Sciatic nerve (tissue), 2 donors: ENCODE measurements around the gene AACS. TPM values are rescaled to one million over a fixed set of nuclear protein-coding genes. Genes with fewer than 3 reads are reported as not detected.
"Not testable (repeated sequence)": the region's sequence is repeated elsewhere in the genome, so short reads cannot be mapped to it uniquely, and the experiment has no call there.

Source experiments
- ATAC-seq: fragments of 200-7000 bp; cut with Tn5 transposase; one replicate; pipeline ENCODE4 v1.9.1; 2020; ENCODE audit warnings: mild to moderate bottlenecking, moderate library complexity
- DNase-seq: peaks from one replicate; pipeline ENCODE4 v3.0.0-alpha.2; 2020; ENCODE audit warnings: low spot score
- intact Hi-C: fragments of 100-400 bp; cut with DNase I; formaldehyde crosslinking; loops from one replicate; pipeline ENCODE4 v1.14.2; 2022
- total RNA-seq: library from RNA; stranded (reverse); fragmentation: NEBNext Ultra II Directional; extraction: Animal tissue kit (Norgen Biotek cat#: 25700); gene quantifications from one replicate; pipeline ENCODE4 v1.2.1, GENCODE V29; 2021
- donor health status: DM: no; HTN: no; CAD: no.
- donor health status: DM: no; HTN: no; CAD: no.

AACS gene
- total RNA-seq, 1 donor from 2014 or later, result 19.6 TPM

DNA sequence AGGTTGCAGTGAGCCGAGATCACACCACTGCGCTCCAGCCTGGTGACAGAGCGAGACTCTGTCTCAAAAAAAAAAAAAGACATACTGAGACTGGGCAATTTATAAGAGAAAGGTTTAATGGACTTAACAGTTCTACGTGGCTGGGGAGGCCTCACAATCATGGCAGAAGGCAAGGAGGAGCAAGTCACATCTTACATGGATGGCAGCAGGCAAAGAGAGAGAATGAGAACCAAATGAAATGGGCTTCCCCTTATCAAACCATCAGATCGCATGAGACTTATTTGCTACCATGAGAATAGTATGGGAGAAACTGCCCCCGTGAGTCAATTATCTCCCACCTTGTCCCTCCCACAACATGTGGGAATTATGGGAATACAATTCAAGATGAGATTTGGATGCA is 47.4 kb downstream of the AACS start:
- ATAC-seq, DNase-seq, intact Hi-C loops: not testable (repeated sequence)

DNA sequence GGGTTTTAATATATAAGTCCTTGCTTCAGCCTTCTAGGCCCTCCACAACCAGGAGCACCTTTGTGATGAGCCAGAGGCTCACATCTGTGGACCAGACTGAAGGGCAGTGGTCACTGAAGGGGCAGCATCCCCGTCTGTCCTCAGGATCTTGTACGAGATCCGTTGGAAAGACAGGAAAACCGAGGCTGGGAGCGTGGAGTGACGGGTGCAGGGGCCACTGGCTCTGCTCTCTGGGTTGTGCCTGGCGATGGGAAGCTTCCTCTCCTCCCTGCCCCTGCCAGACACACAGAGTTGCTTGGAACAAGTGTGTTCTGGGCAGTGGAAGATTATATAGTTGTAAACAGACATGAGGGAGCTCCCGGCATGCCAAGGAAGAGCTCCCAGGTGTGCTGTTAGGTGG is 48.0 kb downstream of the AACS start:
- no peak for DNase-seq
- intact Hi-C loops, result no loop called here
- no peak for ATAC-seq

DNA sequence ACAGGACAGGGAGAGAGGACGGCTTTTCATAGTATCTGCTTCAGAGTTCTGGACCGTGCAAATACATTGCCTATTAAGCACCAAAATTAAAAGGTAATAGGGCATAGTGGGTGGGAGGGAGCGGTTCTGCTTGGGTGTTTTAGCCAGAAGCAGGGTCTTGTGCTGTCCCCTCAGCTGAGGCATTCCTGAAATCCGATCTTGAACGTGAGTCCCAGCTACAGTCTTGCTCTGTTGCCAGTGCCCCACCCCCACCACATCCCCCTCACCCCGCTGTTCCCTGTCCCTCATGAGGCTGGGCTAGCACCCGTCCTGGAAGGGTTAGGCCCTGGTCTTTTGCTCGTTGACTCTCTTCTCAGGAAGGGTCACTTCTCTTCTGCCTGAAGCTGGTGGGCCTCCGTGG is 48.6 kb downstream of the AACS start:
- ATAC-seq (no peak), DNase-seq (no peak)
- intact Hi-C loops, result no loop called here

DNA sequence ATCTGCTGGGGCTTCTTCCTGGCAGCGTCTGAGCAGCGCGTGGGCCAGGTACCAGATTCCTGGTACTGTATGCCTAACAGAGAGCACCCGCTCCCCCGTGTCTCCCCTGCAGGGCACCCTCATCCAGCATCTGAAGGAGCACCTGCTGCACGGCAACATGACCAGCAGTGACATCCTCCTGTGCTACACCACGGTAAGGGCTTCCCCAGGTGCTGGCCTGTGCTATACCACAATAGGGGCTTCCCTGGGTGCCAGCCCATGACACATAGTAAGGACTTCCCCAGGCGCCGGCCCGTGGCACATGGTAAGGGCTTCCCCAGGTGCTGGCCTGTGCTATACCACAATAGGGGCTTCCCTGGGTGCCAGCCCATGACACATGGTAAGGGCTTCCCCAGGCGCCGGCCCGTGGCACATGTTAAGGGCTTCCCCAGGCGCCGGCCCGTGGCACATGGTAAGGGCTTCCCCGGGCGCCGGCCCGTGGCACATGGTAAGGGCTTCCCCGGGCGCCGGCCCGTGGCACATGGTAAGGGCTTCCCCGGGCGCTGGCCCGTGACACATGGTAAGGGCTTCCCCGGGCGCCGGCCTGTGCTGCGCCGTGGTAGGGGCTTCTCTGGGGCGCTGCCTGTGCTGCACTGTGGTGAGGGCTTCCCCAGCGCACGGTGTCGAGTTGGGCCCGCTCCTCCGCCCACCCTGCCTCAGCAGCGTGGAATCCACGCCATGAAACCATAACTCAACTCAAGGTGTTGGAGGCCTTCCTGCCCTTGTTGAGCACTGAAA is 49.3 kb downstream of the AACS start:
- ATAC-seq, result no peak
- intact Hi-C loops, result no loop called here
- DNase-seq, result no peak

DNA sequence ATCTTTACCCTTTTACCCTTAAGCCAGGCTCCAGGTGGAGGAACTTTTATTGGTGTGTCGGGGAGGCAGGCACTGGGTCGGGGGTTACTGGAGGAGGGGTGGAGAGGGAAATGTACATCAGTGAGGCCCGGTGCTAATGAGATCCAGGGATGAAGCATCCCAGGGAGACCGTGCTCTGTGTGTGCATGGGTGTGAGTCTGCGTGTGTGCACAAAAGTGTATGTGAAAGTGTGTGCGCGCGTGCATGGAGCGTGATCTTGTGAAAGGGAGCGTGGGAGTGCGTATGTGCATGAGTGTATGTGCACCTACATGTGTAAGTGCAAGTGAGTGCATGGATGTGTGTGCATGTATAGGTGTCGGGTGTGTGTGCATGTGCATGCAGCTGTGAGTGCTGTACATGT is 55.3 kb downstream of the AACS start:
- ATAC-seq, result peak; percentile 18

DNA sequence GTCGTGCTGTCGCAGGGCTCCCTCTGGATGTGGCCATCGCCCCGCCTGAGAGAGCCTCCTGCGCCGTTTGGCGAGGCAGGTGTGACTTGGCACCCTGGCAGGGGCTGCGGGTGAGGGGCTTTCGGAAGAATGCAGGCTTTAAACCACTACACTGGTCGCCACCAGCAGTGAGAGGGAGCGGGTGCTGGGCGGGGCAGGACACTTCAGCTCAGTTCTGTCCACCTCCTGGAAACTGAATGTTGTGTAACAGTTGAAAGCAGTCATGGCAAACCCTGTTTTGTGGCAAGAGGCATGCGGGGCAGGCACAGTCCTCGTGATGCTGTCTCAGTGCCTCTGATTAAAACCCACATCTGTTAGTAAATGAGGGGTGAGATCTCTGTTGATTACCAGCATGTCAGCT is 55.9 kb downstream of the AACS start:
- DNase-seq (no peak), ATAC-seq (no peak)
- intact Hi-C loops, result no loop called here

More for the DNA sequence above, 55.3 kb downstream of the AACS start:
- DNase-seq, result no peak
- intact Hi-C loops, result no loop called here

DNA sequence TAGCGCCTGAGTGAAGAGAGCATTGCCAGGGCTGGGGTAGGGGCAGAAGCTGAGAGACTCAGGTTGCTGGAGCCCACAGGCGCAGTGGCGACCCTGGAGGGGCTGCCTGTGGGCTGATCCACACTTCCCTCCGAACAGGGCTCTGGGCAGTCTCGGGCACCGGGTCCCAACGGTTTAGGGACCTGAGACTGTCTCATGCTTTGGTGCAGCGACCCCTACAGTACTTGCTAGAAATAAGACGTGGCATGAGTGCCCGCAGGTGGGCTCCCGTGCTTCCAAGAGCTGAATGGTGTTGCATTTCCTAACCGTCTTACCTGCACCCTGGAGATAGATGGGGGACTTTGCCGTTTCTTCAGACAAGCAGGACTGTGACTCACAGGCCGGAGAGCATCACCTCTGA is 57.4 kb downstream of the AACS start:
- ATAC-seq (no peak), DNase-seq (no peak)
- intact Hi-C loops, result no loop called here

DNA sequence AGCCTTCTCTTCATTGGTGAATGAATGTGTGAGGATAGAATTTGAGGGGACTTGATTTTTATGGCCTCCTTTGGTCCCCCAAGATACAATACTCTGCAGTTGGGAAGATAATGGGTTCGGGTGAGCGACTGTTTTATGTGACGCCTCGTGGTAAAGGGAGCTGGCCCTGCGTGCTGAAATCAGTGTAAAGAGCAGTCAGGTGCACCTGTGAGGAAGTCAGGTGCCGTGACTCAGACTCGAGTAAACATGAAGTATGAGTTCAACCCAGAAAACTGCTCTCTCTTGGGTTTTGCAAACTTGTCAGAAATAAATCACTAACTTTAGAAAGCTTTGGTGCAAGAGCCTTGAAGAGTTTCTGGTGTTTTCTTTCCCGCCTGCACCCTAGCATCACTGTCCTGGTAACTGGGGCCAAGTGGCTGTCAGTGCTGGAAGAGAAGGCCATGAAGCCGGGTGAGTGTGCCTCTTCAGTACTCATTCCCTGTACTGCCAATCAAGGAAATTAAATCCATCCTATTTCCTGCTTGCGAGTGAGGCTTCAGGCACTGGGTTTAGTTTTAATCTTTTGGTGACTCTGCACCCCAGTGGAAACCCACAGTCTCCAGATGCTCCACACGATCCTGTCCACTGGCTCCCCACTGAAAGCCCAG is 59.2 kb downstream of the AACS start:
- intact Hi-C loops, result no loop called here
- no peak for ATAC-seq

DNA sequence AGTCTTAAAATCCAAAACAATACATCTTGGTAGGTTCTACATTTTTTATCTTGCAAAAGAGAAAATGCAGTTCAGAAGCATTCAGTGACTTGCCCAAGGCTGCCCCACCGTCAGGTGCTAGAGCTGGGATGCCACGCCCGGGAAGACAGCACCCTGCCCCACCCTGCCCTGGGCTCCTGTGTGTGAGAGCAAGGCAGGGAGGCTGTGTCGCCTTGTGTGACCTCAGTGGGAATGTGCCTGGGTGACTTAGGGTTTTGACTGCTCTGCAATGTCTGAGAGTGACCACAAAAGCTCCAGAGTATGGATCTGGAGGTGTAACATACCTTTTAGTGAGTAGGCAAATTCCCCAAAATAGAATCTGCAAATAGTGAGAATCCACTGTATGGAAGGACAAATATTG is 60.0 kb downstream of the AACS start:
- ATAC-seq (no peak), DNase-seq (no peak)
- intact Hi-C loops, result no loop called here

More for the DNA sequence above, 59.2 kb downstream of the AACS start:
- DNase-seq, result no peak

DNA sequence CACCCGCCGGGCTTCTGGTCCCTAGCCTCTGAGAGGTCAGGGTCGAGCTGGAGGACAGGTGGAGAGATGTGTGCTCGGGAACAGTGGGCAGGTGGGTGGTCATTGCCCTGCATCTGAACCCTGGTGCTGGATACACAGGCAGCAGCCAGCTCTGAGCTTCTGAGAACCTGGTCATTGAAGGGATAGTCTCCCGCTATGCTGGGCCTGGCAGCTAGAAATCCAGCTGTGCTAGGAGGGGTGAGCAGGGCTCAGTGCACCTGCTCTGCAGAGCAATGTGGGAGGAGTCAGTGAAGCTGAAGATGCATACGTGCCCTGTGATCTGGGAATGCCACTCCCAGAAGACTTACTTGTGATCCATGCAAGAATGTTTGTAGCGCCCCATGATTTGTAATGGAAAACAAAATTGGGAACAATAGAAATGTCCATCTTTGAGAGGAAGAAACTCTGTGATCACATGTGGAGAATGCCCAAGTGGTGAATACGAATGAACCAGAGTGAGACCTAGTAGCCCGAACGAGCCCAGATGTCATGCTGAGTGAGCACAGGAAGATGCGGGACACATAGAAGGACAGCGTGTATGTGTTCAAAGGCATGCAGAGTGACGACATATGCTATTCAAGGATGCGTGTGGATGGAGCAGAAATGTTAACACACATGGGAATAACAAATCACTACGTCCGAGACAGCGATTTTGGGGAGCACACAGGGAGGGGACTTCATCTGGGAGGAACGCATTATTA is 63.4 kb downstream of the AACS start:
- intact Hi-C loops, result no loop called here
- DNase-seq (no peak), ATAC-seq (no peak)

DNA sequence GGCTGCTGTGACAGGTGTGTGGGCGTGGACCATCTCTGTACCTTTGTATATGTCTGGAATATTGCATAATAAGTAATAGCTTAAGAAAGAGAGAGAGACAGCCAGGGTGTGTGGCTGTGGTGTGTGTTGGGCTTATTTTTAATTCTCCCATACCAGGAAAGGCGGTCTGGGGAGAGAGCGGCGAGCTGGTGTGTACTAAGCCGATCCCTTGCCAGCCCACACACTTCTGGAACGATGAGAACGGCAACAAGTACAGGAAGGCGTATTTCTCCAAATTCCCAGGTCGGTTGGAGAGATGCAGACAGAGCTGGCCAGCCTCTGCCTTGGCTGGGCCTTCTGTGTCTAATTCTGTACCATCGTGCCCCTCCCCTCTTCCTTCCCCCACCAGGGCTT is 63.9 kb downstream of the AACS start:
- DNase-seq (no peak), ATAC-seq (no peak)
- intact Hi-C loops, result no loop called here

DNA sequence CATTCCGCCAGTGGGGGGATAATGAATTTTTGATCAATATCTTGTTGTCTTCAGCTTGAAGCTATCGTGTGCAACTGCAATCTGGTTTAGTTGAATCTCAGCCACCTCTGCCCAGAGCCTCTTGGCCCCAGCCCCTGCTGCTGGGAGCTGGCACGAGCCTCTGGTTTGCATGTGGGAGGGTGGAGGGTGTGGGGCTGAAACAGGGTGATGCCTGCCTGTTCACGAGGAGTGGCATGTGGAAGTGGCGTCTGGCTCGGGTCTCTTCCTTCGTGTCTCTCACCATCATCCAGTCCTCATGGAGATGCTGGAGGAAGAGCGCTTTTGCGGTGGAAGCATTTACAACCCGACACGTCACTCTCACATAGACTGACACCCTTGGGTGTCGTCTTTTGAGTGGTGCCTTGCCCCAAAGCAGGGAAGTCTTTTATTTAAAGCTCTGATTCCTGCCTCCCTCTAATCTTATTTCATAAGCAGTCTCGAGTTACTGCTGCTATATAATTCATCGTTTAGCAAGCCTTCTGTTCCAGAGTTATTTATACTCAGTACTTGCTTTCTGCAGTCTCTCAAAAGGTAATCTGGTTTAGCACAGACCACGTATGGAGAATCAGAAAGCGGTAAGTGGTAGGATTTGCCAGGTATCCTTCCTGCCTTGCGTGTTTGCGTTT is 64.5 kb downstream of the AACS start:
- DNase-seq, result no peak
- intact Hi-C loops, result no loop called here
- no peak for ATAC-seq

DNA sequence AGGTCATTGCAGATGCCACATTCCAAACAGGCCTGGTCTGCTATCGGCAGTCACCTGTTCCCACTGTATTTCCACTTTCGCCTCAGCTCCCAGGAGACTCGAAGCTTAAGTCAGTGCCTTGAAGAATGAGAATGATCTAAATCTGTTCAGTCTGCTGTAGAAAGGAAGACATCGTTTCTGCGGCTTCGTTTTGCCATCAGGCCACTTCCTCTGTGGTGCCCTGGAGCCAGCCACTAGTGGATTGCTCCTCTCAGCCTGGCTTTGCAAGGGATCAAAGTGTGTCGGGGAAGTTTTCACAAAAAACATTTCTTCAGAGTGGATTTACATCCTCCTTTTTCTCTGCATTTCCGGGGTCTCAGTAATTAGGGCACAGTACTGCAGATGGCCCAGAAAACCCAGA is 66.7 kb downstream of the AACS start:
- DNase-seq (no peak), ATAC-seq (no peak)
- intact Hi-C loops, result no loop called here

DNA sequence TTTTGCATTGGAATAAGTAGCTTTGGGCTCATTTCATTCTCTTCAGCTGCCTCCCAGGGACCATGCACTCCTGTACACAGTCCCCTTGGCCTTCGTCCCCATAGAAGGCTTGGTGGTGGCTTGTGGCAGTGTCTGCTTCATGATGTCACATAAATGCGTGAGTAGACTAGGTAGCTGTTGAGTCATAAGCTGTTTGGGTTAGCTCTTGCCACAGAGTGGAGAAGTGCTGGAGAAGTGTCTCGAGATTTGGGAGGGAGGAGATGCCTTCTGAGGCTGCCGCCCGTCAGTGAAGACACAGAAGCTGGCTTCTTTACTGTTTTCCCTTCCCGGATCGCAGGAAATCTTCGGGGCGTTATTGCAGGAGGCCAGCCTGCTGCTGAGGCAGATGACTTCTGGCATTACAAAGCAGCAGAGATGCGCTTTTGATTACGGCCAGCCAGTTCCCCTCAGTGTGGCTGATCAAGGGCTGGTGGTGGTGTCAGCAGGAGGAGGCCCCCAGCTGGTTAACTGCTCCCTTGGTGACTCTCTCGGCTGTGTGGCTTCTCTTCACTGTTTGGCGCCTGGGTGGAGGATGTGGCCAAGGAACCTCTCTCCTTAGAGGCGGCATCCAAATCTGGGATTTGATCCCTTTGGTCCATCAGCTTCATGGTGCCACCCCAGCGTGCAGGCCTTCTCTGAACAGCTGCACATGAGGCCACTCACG is 67.6 kb downstream of the AACS start:
- DNase-seq, result no peak
- ATAC-seq, result no peak
- intact Hi-C loops, result no loop called here

DNA sequence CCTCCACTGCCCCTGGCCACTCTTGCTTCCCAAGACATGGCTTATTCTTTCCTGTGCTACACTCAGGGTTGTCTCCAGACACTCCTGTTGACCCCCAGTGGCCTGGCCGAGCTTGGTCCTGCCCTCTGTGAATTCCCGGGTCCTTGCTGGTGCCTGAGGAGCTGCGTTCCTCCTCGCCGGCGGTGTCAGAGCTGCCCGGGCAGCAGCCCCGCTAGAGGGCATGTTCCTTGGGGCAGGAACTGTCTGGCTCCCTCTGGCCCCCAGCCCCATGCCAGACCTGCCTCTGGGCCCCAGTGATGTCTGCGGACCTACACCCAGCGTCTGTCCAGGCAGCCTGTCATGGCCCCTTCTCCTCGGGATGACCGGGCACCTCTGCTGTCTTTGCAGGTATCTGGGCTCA is 68.4 kb downstream of the AACS start:
- ATAC-seq, result no peak
- intact Hi-C loops, result no loop called here
- DNase-seq, result no peak

DNA sequence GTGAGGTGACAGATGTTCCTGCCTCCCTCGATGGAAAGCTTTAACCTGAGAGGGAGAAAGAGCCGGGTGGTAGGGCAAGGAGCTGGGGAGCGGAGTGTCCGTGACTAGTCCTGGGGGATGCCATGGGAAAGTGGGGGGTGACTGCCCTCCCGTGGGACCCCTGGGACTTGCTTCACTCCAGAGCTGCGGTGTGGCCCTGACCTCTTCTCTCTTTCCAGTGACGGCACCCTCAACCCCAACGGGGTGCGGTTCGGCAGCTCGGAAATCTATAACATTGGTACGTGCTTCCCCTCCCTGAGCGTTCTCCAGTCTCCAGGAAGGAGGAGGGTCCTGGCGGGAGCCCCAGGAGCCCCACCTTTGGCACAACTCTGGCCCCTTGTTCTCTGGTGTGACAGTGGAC is 69.3 kb downstream of the AACS start:
- intact Hi-C loops, result no loop called here
- ATAC-seq (no peak), DNase-seq (no peak)

DNA sequence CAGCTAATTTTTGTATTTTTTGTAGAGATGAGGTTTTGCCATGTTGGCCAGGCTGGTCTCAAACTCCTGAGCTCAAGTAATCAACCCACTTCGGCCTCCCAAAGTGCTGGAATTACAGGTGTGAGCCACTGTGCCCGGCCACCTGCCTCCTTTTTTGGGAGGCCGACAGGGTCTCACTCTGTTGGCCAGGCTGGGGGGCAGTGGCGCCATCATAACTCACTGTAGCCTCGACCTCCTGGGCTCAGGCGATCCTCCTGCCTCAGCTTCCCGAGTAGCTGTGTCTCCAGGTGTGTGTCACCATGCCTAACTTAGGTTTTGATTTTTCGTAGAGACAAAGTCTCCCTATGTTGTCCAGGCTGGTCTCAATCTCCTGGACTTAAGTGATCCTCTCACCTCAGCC is 70.7 kb downstream of the AACS start:
- no peak for ATAC-seq
- intact Hi-C loops, result no loop called here
- DNase-seq, result no peak

DNA sequence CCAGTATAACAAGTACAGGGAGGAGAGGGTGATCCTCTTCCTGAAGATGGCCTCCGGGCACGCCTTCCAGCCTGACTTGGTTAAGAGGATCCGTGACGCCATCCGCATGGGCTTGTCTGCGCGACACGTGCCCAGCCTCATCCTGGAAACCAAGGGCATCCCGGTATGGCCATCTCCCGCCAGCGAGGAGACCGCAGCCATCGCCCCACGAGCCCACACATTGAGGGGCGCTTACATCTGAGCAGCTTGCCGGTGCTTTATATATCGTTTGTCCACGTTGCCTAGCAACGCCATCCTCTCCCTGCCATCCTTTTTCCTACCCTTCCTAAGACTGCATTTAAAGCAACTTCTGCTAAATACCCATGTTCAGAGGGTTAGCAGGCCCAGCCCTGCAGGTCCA is 71.5 kb downstream of the AACS start:
- intact Hi-C loops, result no loop called here
- DNase-seq (no peak), ATAC-seq (no peak)

DNA sequence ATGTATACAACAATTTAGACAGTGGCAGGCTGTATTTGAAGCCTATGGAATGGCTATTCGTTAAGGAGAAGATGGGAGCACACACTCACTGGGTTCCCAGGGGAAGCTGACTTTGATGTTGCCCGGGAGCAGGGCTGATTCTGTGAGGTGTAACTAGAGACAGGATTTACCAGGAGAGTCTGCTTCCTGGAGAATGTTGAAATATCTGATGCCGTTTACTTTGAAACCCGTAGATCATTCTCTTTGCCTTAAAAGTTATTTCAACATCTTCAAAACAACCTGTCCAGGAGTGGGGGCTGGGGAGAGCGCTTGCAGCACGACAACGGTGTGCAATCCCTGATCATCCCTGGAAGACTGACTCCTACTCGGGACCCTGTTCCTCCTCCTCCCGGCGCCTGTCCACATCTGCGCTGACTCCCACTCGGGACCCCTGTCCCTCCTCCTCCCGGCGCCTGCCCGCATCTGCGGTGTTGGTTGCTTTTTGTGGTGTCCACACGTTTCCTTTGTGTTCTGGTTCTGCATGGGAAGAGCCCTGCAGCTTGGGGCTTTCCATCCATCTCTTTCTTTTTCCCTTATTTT is 72.6 kb downstream of the AACS start:
- intact Hi-C loops, result no loop called here
- DNase-seq, result no peak
- ATAC-seq, result no peak
